ENCODE data around the gene ZNF304.
"Not testable (repeated sequence)": the region's sequence is repeated elsewhere in the genome, so short reads cannot be mapped to it uniquely, and the experiment has no call there.

The ZNF304 gene

GRCh38 chr19:57362997-57363687, 12.1 kb downstream of the ZNF304 start, which contains the start of the genes TRAPPC2B and ZNF547:
Gene TRAPPC2B (plus strand): TSS chr19:57363551. CDS start chr19:57364834, 1,283 bp downstream.
Gene ZNF547 (plus strand): TSS chr19:57363551. CDS start chr19:57368556, 5,005 bp downstream.
- peak; percentile 98 for DNase-seq

- no peak for DNase-seq
Observed at GRCh38 chr19:57363688-57364181, 12.7 kb downstream of the ZNF304 start.

DNA sequence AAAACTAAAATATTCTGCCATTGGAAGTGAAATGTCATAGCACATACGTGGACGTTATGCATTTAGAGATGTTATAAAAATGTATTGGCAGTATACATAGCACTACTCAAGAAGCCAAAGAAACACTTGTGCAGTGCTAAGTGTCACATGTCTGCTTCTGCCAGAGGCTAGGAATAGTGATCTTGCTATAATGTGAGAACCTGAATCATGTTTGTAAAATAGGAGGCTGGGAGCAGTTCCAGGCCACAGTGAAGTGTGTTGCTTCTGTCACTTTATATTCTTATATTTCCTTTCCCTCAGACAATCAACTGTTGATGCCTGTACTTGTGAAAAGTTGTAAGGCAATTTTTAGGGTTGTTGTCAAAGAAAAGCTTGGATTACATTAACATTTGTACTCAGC, 15.7 kb downstream of the ZNF304 start:
- DNase-seq: no peak

DNA sequence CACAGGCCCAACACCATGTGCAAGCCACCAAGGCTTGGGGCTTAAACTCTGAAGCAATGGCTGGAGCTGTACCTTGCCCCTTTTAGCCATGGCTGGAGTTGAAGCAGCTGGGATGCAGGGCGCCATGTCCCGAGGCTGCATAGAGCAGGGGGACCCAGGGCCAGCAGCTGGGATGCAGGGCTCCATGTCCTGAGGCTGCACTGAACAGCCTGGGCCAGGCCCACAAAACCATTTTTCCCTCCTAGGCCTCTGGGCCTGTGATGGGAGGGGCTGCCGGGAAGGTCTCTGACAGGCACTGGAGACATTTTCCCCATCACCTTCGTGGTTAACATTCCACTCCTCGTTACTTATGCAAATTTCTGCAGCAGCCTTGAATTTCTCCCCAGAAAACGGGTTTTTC, 23.1 kb downstream of the ZNF304 start:
- DNase-seq: no peak

GRCh38 chr19:57374647-57375046, 23.6 kb downstream of the ZNF304 start:
- DNase-seq: not testable (repeated sequence)

- no peak for DNase-seq
Observed at GRCh38 chr19:57376151-57376550, 25.1 kb downstream of the ZNF304 start.

- no peak for DNase-seq
Observed at GRCh38 chr19:57377498-57378146, 26.6 kb downstream of the ZNF304 start.

DNA sequence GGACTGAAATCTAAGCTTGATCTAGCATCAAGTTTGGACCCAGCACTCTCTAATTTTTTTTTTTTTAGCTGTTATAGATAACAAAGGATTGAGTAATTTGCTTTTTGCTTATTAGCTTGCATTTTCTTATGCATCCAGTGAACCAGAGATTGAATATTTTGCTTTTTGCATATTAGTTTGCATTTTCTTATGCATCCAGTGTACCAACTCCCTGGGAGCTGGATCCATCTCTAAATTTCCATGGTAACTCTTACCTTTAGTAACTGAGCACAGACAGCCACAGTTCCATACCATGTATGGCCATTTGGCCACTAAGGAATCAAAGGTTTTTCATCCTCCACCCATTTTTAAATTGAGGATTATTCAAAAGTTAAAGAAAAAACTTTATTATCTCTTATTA, 29.9 kb downstream of the ZNF304 start:
- no peak for DNase-seq

DNA sequence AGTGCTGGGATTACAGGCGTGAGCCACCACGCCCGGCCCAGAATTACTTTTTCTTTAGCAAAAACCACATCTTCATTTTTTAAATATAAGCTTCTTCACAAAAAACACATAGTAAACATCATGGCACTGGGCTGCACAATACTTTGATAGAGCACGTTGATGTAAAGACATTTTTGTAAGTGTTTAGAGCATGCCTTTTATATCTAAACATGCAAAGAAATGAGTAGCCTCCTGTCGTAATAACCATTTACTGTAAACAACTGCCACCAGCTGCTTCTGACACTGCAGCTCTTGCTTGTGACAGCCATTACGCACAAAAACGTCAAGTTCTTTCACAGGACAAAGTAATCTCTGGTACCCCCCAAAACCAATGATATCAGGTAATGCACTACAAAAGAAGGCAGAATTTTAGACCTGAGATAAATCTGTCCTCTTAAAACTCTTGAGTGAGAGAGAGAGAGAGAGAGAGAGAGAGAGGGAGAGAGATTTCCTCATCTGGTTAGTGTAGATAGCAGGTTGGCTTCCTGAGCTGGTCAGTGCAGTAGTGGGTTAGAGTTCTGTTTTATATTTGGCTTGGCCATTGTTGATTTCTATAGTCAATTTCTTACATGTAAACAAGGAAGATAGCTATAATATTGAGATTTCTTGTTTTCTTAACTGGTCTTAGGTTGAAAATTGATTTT, 31.9 kb downstream of the ZNF304 start:
- no peak for DNase-seq

DNA sequence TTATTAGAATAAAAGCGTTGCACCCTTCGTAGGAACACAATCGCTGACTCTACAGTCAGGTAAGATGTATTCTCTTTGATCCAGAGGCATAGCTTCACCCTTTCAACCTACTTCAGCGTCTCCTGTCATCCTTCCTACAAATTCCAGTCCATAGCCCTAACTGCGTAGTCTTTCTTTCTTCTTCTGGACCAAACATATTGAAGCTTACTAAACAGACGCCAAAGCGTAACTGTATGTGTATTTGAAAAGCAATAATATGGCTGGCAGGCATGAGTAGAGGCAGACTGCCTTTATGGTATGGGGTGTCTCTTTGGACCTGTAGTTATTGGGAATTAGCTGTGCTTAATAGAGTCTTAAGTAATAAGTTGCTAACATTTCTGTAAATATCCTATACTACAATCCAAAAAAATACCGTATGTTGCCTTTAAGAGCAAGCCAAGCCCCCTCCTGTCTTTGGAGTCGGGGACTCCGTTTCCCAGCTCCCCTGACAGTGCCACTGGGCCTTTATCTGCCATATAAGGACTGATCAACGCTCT, 38.2 kb downstream of the ZNF304 start:
- DNase-seq: no peak

DNA sequence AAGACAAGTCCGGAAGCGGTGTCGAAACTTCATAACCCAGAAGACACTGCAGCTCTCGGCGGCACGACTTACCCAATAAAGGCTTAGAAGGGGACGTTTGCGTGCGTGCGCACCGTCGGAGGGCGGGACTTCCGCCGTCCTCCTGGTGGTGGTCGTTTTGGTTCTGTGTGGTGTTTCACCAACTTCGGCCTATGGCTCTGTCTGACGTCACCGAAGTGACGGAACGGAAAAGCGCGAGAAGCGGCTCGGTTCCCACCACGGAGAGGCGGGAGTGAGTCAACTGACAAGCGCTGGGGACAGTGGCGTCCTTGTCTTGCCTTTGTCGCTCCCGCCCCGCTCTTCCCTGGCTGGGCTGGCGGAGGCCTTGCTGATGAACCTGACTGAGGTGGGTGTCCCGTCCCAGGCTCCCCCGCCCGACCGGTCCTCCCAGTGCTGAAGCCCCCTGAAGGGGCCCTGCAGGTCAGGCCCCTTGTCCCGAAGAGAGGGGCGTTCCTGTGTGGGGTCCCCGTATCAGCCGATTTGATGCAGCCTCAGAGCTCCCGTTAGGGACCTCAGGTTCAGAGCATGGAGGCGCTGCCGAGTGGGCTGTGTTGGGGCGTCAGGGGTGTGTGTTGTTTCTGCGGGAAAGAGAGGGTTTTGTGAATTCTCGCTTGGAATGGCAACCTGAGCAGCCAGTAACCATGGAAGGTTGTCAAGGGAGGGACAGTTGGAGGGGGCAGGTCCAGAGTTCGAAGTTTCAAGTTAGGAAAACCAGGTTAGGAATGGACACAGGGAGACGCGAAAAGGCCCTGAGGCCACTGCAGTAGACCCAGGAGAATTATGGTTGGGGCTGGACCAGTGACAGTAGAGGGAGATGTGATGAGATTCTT, 38.9 kb downstream of the ZNF304 start, which contains the start of gene ZNF548:
ZNF548 (plus strand) TSS at position 125 of the 869 bp plus-strand sequence; CDS start at position 371, 246 bp downstream.
- DNase-seq: peak; percentile 97

GRCh38 chr19:57395710-57396109, 44.6 kb downstream of the ZNF304 start:
- no peak for DNase-seq

DNA sequence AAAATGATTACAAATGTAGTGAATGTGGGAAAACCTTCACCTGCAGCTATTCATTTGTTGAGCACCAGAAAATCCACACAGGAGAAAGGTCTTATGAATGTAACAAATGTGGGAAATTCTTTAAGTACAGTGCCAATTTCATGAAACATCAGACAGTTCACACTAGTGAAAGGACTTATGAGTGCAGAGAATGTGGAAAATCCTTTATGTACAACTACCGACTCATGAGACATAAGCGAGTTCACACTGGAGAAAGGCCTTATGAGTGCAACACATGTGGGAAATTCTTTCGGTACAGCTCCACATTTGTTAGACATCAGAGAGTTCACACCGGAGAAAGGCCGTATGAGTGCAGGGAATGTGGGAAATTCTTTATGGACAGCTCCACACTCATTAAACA, 47.8 kb downstream of the ZNF304 start:
- no peak for DNase-seq

DNA sequence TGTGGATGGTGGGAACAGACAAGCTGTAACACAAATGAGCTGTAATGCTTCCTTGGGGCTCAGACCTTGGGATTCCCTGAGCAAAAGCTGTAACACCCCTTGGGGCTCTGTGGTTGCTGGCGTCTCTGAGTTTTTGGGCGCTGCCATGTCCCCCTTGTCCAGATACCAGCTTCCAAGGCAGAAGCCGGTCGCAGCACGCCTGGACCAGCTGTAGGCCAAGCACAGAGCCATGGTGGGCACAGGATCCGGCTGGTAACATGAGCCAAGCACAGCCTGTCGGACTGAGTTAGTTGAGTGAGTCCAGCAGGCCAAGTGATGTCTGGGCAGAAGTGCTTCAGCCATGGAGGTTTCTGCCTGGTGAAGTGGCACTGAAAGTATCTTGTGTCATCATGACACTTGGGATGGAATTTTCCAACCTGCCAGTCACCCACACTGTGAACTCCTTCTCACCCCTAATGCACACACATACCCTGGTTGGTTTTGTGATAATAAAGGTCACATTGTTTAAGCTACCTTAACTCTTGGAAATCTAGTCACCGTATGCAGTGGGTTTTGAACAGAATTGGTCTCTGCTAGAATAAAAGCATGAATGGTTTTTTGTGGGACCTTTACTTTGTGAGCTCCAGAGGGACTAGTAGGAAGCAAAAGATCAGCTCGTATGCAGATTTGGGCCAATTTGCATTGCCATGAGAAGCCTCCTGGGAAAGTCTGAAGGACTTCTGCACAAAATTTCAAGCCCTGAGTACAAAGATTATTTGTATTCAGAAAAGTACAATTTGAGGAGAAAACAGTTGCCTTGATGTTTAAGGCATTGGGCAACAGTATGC, 52.9 kb downstream of the ZNF304 start:
- no peak for DNase-seq

DNA sequence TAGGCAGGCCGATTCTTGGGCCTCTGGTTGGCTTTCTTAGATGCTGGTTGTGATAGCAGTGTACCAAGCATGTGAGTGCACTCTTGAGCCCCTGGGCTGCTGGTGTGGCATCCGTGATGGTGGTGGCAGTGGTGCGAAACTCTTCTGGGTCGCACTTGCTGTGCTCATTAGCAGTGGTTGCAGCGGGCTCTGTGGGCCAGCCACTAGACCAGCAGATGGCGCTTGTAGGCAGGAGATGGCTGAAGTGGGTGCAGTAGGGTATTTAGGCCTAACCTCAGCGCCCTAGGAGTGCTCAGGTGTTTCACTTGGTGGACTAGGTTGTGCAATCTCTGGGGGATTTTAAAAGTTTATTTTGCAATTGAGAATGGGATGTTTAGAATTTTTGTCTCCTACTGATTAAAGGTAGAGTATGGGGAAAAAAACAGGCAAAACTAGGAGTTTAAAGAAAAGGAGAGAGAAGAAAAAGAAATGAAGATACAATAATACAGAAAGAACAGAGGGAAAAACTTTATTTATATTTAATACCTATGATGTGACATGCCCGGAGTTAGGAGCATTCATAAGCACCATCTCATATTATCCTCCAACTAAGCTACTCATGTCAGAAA, 55.5 kb downstream of the ZNF304 start:
- DNase-seq: no peak
